ENCODE measurements around the gene CENPX.

The CENPX gene

GRCh38 chr17:82009413-82009812 lies 13.3 kb downstream of the CENPX start:
- DNase-seq = no peak

GRCh38 chr17:82008941-82009405 lies 13.7 kb downstream of the CENPX start:
- DNase-seq = no peak

GRCh38 chr17:82008258-82008940 lies 14.3 kb downstream of the CENPX start:
- DNase-seq = no peak

GRCh38 chr17:82007495-82008257 lies 15.0 kb downstream of the CENPX start:
- no peak for DNase-seq

- DNase-seq = no peak
Measured at GRCh38 chr17:82007228-82007494, 15.5 kb downstream of the CENPX start.

GRCh38 chr17:82006468-82007227 lies 16.0 kb downstream of the CENPX start:
- no peak for DNase-seq

GRCh38 chr17:82005701-82006348 lies 16.9 kb downstream of the CENPX start:
- no peak for DNase-seq

- DNase-seq = no peak
Measured at GRCh38 chr17:82004517-82005455, 17.9 kb downstream of the CENPX start.

GRCh38 chr17:82003411-82004381 lies 19.0 kb downstream of the CENPX start:
- DNase-seq = no peak

- no peak for DNase-seq
Measured at GRCh38 chr17:82001571-82002056, 21.1 kb downstream of the CENPX start.

- no peak for DNase-seq
Measured at GRCh38 chr17:82000803-82001570, 21.7 kb downstream of the CENPX start.

- no peak for DNase-seq
Measured at GRCh38 chr17:81999976-82000802, 22.5 kb downstream of the CENPX start.

- DNase-seq = no peak
Measured at GRCh38 chr17:81999587-81999975, 23.1 kb downstream of the CENPX start.

- no peak for DNase-seq
Measured at GRCh38 chr17:81998691-81999438, 23.8 kb downstream of the CENPX start.

- no peak for DNase-seq
Measured at GRCh38 chr17:81998212-81998611, 24.5 kb downstream of the CENPX start.

GRCh38 chr17:81996757-81997441 lies 25.8 kb downstream of the CENPX start:
- no peak for DNase-seq

- no peak for DNase-seq
Measured at GRCh38 chr17:81996232-81996756, 26.4 kb downstream of the CENPX start.
